ENCODE data around the gene SLF1.

SLF1 gene

GRCh38 chr5:94711785-94712184 lies 93.3 kb downstream of the SLF1 start:
- no peak for DNase-seq (ENCODE audit: low read depth)

DNA sequence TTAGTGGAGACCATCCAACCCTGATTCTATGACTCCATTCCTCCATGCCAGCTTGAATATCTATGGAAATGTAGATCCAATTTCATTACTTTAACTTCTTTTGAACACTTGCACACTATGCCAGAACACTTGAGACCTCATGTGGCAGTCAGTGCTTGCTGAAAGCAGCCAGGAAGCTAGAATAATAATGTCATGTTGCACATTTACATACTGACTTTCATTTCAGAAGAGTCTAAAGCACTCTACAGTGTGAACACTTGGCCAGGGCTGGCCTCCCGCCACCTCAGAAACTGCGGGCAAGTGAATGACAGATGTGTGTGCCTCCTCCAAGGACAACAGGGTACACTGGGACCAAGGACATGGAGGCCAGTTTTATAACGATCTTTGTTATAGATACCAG lies 97.3 kb downstream of the SLF1 start:
- DNase-seq (ENCODE audit: low read depth) = no peak

GRCh38 chr5:94725142-94725541 lies 106.7 kb downstream of the SLF1 start:
- DNase-seq (ENCODE audit: low read depth) = no peak

DNA sequence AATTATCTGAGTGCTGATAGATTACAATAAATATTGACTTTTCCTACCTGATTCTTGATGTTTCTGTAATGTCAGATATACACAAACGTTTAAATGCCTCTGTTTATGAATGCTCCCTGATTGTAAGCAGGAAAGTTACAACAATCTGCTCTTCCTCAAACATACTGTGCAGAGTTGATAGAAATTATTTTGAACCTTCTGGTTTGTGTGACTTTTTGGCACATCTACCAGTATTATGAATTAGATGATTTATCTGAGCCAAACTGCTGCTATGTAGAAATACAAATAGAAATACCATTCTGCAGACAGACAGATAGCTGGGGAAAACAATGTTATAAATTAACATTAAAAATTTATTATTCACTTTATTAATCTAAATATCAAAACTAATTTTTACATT lies 113.0 kb downstream of the SLF1 start:
- no peak for DNase-seq (ENCODE audit: low read depth)

GRCh38 chr5:94736498-94736897 lies 118.0 kb downstream of the SLF1 start:
- no peak for DNase-seq (ENCODE audit: low read depth)

DNA sequence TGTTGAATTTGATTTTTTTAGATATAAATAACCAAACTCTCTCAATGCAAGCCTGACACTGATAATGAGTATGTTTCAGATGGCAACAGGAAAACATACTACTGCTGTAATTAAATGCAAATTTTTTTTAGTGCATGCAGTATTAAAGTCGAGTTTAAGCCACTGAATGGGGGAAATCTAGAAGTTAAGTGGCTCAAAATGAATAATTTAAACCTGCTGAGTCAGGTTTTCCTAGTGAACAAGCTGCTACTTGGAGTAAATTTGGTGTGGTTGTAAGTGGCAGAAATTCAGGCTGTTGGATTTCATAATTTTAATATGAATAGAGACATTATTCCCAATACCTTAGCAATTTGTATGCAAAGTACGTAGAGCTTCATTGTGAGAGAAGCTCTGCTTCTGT lies 121.8 kb downstream of the SLF1 start:
- DNase-seq (ENCODE audit: low read depth) = no peak

DNA sequence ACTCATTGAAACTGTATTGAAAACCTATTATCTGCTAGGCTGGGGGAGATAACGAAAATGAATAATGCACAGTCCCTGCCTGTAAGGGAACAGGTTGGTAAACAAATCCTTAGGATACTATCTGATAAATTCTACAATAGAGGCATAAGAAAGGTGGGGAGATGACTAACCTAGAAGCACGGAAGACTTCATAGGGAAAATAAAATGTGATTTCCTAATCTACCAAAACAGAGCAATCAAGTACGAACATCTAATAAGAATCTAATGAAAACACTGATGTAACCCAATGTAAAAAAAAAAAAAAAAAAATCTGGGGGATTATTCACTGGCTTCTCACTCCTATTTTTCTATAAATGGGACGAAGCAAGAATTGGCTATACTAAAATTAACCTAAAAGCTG lies 124.4 kb downstream of the SLF1 start:
- DNase-seq (ENCODE audit: low read depth) = no peak

- DNase-seq (ENCODE audit: low read depth) = no peak
Observed at GRCh38 chr5:94744906-94745305, 126.4 kb downstream of the SLF1 start.

DNA sequence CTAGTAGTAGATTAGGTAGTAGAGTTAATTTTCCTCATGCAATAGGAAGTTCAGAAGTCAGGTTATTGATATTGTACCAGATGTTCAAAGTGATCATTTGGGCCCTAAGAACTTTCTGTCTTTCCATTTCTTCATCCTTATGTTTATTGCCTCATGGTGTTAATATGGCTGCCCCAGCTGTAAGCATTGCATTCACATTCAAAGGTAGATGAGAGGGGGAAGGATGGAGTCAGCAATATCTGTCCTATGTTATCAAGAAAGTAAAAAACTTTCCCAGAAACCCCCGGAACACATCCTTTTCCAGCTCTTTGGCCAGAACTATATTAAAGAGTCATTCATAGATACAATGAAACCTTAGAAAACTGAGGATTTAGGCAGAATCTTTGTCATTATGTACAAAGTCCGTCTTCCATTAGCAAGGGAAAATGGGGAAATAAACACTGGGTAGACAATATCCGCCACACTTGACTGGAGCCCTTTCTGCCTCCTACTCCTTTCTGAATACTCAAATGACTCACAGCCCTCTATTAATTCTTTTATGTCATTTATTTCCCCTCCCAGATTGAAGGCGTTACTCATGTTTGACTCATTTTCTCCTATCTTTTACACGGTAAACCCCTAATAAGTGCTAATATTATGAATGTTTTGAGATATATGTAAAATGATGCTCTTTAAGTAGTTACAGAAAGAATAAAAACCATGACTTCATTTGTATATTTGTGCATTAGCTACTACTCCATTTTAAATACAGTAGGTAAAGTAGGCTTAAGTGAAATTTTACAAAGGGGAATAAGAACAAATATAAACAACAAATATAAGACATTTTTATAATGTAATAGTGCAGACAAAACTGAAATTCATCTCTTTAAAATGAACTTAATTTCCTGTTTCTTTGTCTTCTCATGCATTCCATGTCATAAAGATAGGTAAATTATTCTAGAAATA lies 127.6 kb downstream of the SLF1 start:
- no peak for DNase-seq (ENCODE audit: low read depth)

DNA sequence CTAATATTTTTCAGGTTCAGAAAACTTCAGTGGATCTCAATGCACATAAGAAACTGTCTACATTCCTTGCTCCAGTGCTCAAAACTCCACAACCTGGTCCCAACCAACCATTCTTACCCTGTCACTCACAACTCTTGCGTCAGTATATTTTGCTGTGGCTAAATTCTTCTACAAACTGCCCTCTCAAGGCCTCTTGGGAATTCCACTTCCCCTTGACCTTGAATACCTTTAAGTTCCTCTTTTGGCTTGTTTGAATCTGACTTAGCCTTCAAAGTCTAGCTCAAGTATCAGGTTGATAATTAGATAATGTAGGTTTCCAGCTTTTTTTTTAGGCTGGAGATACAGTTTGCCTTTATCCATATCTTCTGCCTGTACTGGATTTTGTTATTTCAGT lies 128.3 kb downstream of the SLF1 start:
- DNase-seq (ENCODE audit: low read depth) = no peak
